Dedifferentiated amniotic fluid mesenchymal stem cell (primary cell): ENCODE results near the gene PRRT1B.

Experiments used
- DNase-seq: peaks from one replicate; pipeline ENCODE4 v3.0.0-alpha.2; 2016; ENCODE audit errors: extremely low spot score

The PRRT1B gene

GRCh38 chr9:131580358-131580757, 35.0 kb downstream of the PRRT1B start:
- DNase-seq, result no peak

DNA sequence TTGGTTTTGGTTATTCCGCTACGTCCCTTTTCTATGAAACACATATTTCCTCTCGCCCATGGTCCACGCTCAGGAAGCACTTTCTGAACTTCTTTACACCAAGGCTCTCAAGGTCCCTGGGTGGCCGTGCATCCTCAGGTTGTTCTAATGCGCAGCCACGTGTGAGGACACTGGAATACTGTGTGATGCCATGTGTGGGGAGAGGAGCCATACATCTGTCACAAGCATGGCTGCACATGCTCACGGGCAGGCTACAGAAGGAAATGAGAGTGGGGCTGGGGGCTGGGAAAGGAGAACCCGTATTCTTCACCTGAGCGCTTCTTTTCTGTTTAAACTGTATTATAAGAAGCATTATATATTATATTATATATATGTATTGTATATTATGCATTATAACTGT, 36.7 kb downstream of the PRRT1B start:
- DNase-seq, result no peak

- no peak for DNase-seq
These were observed 37.4 kb downstream of the PRRT1B start for GRCh38 chr9:131582466-131583336.

DNA sequence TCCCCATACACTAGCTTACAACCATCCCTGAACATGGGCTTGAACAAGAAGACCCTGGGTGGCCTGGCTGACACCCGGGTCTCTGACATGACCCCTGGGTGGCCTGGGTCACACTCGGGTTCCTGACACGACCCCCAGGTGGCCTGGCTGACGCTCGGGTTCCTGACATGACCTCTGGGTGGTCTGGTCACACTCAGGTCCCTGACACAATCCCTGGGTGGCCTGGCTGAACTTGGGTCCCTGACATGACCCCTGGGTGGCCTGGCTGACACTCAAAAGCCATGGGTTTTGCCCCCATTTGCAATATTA, 38.0 kb downstream of the PRRT1B start:
- DNase-seq, result no peak

DNA sequence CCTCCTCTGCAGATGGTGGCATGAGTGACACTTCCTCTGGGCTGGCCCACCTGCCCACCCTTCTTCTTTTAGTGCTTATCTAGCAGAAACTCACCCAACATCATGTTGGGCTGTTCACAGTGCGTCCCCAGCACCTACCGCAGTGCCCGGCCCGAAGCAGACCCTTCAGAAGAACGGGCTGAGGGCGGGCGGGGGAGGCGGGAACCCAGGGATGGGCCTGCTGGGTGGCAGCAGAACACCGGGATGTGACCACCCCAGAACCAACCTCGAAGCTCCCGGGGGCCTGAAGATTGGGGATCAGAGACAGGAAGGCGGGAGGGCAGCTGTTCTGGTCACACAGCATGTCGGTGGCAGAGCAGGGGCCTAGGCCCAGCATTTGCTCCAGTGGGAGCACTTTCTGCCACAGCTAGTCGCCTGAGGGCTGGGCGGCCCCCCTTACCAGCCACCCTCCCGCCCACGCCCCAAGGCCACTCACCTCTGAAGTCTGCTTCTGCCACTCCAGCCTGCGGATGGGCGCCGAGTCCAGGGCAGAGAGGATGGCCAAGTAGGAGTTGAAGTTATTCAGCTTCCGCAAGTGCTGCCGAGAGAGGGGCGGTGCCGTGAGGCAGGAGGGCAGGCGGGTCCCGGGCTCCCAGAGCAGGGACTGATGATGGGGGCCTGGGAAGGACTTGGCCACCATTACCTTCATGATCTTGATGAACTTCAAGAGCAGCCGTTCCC, 38.7 kb downstream of the PRRT1B start:
- DNase-seq, result no peak

- DNase-seq, result no peak
These were observed 39.5 kb downstream of the PRRT1B start for GRCh38 chr9:131584858-131585257.

DNA sequence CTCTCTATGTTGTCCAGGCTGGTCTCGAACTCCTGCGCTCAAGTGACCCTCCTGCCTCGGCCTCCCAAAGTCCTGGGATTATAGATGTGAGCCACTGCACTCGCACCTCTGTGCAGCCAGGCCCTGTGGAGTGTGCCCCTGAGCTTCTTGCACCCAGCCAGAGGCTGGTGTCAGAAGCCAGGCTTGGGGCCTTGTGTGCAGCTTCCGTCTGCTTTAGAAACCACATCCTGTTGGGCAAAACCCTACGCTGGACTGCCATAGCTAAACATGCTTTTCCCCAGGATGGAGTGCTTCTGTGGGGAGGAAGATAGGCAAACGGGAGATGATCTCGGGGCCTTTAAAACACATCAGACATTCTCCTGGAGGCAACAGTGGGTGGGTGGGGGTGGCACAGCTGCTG, 40.1 kb downstream of the PRRT1B start:
- no peak for DNase-seq

DNA sequence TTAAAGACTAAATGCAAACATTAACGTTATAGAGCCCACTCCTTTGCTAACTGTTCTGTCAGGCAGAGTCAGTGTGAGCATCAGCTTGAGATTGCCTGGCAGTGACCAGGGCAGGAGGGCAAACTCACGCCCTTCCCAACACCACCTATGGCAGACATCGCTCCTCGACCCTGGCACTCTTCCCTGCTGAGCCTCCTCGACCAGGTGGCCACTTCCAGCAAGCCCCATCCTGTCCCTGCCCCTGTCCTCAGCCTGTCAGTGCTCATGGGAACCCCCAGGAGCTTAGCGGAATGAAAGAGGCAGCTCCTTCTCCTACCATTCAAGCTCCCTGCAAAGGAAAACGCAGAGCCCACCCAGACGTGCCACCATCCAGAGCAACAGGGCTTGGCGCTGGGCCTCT, 42.0 kb downstream of the PRRT1B start:
- no peak for DNase-seq

DNA sequence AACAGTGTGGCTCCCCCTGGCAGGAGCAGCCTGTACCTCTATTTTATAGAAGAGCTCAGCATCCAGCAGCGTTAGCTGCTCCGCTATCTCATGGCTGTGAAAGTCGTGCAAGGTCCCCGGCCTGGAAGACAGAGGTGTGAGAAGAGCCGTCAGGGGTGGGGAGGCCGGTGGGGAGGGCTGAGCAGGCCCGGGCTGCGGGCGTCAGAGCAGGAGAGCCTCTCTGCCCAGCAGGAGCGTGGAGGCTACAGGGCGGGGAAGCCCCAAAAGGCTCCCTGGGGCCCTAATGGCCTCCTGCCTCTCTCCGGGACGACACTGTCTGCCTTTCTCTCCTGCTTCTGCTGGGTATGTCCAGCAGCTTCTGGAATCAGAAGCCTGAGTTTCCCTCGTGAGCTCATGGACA, 42.6 kb downstream of the PRRT1B start:
- no peak for DNase-seq

DNA sequence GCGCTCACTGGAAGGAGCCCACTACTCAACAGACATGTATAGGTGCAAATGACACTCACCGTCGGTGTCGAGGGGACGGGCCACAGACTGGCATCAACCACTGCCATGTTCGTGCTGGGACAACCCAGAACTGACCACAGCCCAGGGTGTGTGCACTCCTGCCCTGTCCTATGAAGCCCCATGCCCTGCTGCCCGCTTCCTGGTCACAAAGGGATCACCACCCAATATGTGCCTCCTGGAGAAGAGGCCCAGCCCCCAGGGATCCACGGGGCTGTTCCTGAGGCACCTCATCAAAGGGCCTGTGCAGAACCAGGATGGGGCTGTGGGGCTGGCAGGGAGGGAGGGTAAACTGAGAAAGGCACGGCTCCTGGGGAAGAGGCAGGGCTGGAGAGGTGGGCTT, 43.1 kb downstream of the PRRT1B start:
- no peak for DNase-seq

DNA sequence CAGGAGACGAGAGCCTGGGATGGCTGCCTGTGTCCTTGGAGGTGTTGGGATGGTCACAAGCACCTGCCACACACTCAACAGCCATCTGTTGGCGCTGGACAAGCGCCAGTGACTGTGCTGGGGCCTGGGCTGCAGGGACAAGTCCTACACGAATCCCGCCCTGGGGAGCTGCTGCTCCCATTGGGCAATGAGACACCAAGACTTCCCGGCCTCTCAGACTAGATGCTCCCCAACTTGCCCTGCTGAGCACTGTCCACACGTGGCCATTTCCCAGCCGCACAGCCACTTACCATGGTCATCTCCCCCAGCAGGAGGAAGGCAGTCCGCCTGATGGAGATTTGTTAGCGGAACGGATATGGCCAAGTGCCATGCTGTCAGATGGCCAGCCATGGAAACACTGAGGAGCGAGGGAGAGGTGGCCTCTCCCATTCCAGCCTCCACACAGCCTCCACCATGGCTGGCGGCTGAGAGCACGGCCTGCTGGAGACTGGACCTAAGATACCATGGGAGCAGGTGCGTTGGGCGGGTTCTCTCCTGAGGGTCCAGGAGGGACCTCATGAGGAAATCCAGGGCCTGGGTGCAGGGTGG, 43.9 kb downstream of the PRRT1B start:
- DNase-seq, result no peak

GRCh38 chr9:131589993-131590392, 44.7 kb downstream of the PRRT1B start:
- no peak for DNase-seq

DNA sequence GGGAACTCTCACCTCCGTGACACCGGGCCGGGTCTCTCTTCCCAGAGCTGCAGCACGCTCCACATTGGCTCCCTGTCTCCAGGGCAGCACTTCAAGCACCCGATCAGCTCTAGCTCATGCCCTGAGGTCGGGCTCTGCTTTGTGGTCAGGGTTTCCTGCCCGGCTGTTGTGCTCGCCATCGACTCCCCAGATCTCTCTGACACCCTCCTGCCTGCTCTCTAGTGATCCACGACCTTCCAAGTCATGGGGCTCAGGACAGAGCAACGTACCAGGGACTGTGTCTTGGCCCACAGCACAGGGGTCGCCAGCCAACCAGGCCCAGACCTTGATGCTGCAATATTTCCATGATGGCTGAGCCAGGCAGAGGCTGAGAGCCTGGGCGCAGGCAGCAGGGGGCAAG, 45.1 kb downstream of the PRRT1B start:
- DNase-seq, result no peak

- DNase-seq, result peak; percentile 61
These were observed 45.9 kb downstream of the PRRT1B start for GRCh38 chr9:131590907-131591844.

- DNase-seq, result no peak
These were observed 46.5 kb downstream of the PRRT1B start for GRCh38 chr9:131591845-131592208.

- no peak for DNase-seq
These were observed 47.9 kb downstream of the PRRT1B start for GRCh38 chr9:131593091-131593820.

DNA sequence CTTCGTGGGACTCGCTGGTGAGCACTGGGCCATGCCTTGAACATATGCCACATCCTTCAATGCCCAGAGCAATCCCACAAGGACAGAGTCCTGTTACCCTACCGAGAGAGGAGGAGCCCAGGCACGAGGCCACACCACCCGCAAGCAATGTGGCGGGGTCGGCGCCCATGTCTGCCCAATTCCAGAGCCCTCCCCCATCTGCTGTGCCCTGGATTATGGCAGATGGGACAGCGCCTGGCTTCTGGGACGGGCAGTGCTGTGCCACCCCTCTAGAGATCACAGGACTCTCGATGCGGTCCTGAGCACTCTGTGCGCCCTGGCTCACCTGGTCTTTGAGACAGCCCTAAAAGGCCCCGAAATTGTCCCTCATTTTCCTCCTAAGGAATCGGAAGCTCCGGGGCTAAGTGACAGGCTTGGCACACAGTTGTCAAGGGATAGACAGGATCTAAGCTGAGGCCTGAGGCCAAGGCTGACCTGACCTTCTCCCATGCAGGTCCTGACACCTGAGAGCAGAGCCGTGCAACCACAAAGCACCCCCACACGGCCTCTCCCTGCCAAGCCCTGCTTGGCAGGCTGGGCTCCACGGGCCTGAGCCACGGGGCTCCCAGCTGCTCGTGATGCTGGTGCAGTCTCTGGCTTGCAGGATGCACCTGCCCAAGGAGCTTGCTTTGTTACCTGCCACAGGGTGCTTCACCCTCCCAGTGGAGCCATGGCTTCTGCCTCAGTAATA, 48.8 kb downstream of the PRRT1B start:
- DNase-seq, result no peak

GRCh38 chr9:131594906-131595665, 49.8 kb downstream of the PRRT1B start:
- no peak for DNase-seq

- DNase-seq, result no peak
These were observed 50.5 kb downstream of the PRRT1B start for GRCh38 chr9:131595696-131596429.
